ENCODE results near the gene SLC16A4.

DNA sequence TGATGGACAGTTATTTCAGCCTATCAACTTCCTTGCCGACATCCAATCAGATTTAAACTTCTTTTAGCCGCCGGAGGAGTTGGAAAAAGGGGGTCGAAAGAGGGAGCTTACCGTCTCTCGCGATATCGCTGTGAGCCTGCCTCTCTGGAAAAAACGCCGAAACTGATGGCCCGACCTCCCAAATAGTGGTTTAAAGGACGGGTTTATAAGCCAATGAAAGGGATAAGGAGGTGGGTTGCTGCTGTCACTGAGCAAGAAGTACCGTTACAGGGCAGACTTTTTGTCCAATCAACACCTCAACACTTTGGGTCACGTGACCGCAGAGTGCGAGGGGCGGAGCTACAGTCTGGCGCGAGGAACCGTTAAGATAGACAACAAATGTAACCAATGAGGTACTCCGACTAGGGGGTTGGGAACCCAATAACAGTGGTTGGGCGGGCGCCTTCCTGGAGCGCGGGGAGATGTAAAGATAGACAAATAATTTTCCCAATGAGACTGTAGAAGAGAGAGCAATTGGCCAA lies 51.9 kb downstream of the SLC16A4 start, which contains the start of gene RBM15:
- TF ChIP-seq, protein P1, sequence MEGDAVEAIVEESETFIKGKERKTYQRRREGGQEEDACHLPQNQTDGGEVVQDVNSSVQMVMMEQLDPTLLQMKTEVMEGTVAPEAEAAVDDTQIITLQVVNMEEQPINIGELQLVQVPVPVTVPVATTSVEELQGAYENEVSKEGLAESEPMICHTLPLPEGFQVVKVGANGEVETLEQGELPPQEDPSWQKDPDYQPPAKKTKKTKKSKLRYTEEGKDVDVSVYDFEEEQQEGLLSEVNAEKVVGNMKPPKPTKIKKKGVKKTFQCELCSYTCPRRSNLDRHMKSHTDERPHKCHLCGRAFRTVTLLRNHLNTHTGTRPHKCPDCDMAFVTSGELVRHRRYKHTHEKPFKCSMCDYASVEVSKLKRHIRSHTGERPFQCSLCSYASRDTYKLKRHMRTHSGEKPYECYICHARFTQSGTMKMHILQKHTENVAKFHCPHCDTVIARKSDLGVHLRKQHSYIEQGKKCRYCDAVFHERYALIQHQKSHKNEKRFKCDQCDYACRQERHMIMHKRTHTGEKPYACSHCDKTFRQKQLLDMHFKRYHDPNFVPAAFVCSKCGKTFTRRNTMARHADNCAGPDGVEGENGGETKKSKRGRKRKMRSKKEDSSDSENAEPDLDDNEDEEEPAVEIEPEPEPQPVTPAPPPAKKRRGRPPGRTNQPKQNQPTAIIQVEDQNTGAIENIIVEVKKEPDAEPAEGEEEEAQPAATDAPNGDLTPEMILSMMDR (IDR thresholded peaks at IDR 0.05; ENCODE audit: insufficient read depth, low read depth, low read length) = no peak
- TF ChIP-seq EZH2 (IDR thresholded peaks at IDR 0.05; ENCODE audit: insufficient read depth, low read length) = no peak
